Cardiac muscle cell (in vitro differentiated cells and primary cell): ENCODE measurements around the gene ACER3. TPM values are rescaled to one million over a fixed set of nuclear protein-coding genes. Genes with fewer than 3 reads are reported as not detected.

Source experiments
- DNase-seq, 2 donors: peaks; one replicate each; pipeline versions ENCODE4 v3.0.0 to v3.0.0-alpha.2; 2010 to 2017; ENCODE audit warnings: low read depth in 1 of 2, low spot score in 1 of 2
- H3K27ac ChIP-seq: fragments of 200-600 bp; sonication (generic); 2 replicates; pipeline ENCODE4 v1.5.1; 2016
- H3K27me3 ChIP-seq: fragments of 200-600 bp; sonication (generic); 2 replicates; pipeline ENCODE4 v1.6.0; 2016; ENCODE audit warnings: control low read depth
- H3K36me3 ChIP-seq: fragments of 200-600 bp; sonication (generic); 2 replicates; pipeline ENCODE4 v1.5.1; 2016; ENCODE audit warnings: control low read depth
- H3K4me1 ChIP-seq: fragments of 200-600 bp; sonication (generic); 2 replicates; pipeline ENCODE4 v1.8.1; 2017; ENCODE audit warnings: low read depth, mild to moderate bottlenecking, mixed run types
- H3K4me3 ChIP-seq: fragments of 200-600 bp; sonication (generic); 2 replicates; pipeline ENCODE4 v1.5.1; 2016; ENCODE audit warnings: mild to moderate bottlenecking
- H3K9me3 ChIP-seq: fragments of 200-600 bp; sonication (generic); 2 replicates; pipeline ENCODE4 v1.5.1; 2017; ENCODE audit warnings: low read depth, mild to moderate bottlenecking, control low read depth
- polyA plus RNA-seq: library from polyadenylated mRNA; unstranded; fragments of >200 nt; fragmentation: Nextera tagmentation; extraction: Ambion mirVana; gene quantifications from 2 replicates; pipeline ENCODE4 v1.2.1, GENCODE V29; 2016
- total RNA-seq: library from RNA; depleted of rRNA; stranded (reverse); fragments of >200 nt; gene quantifications from 2 replicates; pipeline ENCODE4 v1.2.3, GENCODE V29; 2016
- TF ChIP-seq, protein P1 (sequence below): IDR thresholded peaks from 2 replicates; pipeline ENCODE4 v1.5.1; 2012; ENCODE audit warnings: low read depth, mild to moderate bottlenecking, low read length

ACER3 gene
- total and polyA plus RNA-seq, 2 experiments from 2014 or later: 5.6 to 9.8 TPM

DNA sequence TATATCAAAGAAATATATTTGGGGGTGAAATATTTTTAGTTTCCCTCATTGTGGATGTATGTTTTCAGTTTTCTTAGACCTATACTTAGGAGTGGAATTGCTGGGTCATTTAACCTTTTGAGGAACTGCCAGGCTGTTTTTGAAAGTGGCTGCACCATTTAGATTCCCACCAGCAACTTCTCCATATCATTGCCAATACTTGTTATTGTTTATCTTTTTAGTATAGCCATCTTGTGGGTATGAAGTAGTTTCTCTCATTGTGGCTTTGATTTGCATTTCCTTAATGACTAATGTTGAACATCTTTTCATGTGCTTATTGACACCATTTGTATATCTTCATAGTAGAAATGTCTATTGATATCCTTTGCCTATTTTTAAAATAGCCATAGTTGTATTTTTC, 111.3 kb downstream of the ACER3 start:
- Histone ChIP-seq H3K4me1 (no peaks in the 10 kb centered on the region), H3K4me3 (no peak overlapping the region), H3K27ac (no peak overlapping the region), H3K9me3 (no peaks in the 10 kb centered on the region), H3K36me3 (no peaks in the 10 kb centered on the region), H3K27me3 (no peaks in the 10 kb centered on the region)
- DNase-seq: no peak
- TF ChIP-seq, protein P1, sequence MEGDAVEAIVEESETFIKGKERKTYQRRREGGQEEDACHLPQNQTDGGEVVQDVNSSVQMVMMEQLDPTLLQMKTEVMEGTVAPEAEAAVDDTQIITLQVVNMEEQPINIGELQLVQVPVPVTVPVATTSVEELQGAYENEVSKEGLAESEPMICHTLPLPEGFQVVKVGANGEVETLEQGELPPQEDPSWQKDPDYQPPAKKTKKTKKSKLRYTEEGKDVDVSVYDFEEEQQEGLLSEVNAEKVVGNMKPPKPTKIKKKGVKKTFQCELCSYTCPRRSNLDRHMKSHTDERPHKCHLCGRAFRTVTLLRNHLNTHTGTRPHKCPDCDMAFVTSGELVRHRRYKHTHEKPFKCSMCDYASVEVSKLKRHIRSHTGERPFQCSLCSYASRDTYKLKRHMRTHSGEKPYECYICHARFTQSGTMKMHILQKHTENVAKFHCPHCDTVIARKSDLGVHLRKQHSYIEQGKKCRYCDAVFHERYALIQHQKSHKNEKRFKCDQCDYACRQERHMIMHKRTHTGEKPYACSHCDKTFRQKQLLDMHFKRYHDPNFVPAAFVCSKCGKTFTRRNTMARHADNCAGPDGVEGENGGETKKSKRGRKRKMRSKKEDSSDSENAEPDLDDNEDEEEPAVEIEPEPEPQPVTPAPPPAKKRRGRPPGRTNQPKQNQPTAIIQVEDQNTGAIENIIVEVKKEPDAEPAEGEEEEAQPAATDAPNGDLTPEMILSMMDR: no peak

GRCh38 chr11:76974179-76974891, 113.6 kb downstream of the ACER3 start:
- Histone ChIP-seq H3K4me3 (no peak overlapping the region), H3K27ac (no peak overlapping the region), H3K36me3 (no peaks in the 10 kb centered on the region), H3K9me3 (no peaks in the 10 kb centered on the region), H3K4me1 (no peaks in the 10 kb centered on the region), H3K27me3 (no peaks in the 10 kb centered on the region)
- TF ChIP-seq, protein P1: no peak
- no peak for DNase-seq

- Histone ChIP-seq H3K4me1 (no peaks in the 10 kb centered on the region), H3K4me3 (no peak overlapping the region), H3K36me3 (no peaks in the 10 kb centered on the region), H3K9me3 (no peaks in the 10 kb centered on the region), H3K27ac (no peak overlapping the region), H3K27me3 (no peaks in the 10 kb centered on the region)
- DNase-seq: no peak
- TF ChIP-seq, protein P1: no peak
These were observed 114.8 kb downstream of the ACER3 start for GRCh38 chr11:76975513-76975912.

DNA sequence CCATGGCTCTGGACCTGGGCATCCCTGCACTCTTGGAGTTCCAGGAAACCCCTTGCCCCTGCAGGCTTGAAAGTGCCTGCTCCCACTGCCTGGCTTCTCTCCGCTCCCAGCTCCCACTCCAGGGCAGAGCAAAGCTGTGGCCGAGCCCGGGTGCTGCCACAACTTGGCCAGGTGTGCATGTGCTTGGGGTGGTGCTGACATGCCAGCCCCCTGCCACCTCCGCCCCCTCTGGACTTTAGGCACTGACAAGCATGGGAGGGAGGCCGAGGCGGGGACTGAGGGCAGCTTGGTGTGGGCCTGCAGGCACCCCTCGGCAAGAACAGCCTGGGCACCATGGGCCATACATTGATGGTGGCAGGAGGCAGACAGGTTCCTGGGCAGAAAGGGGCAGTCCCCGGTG, 117.1 kb downstream of the ACER3 start:
- Histone ChIP-seq H3K4me1 (no peaks in the 10 kb centered on the region), H3K36me3 (no peaks in the 10 kb centered on the region), H3K9me3 (no peaks in the 10 kb centered on the region), H3K27ac (no peak overlapping the region), H3K4me3 (no peak overlapping the region), H3K27me3 (no peaks in the 10 kb centered on the region)
- TF ChIP-seq, protein P1: no peak
- DNase-seq: no peak

- Histone ChIP-seq H3K4me3 (no peak overlapping the region), H3K27me3 (no peaks in the 10 kb centered on the region), H3K4me1 (no peaks in the 10 kb centered on the region), H3K36me3 (no peaks in the 10 kb centered on the region), H3K9me3 (no peaks in the 10 kb centered on the region), H3K27ac (no peak overlapping the region)
- TF ChIP-seq, protein P1: no peak
- DNase-seq: no peak
These were observed 117.5 kb downstream of the ACER3 start for GRCh38 chr11:76978239-76978638.
